CD4-positive, alpha-beta T cell (primary cell): ENCODE data around the gene ZNF445. TPM values are rescaled to one million over a fixed set of nuclear protein-coding genes. Genes with fewer than 3 reads are reported as not detected.

Experiments
- ATAC-seq: fragments of 200-7000 bp; cut with Tn5 transposase; one replicate; pipeline ENCODE4 v1.10.0; 2022; ENCODE audit warnings: mild to moderate bottlenecking; ENCODE audit not compliant: poor library complexity
- CTCF ChIA-PET: fragments of 350-600 bp; sonication (Branson Sonifier 250); formaldehyde crosslinking; loops from one replicate; lab custom pipeline; 2021; ENCODE audit warnings: antibody characterized with exemption, inconsistent platforms; lab: Charles Lee
- POLR2A ChIA-PET: fragments of 350-600 bp; sonication (Branson Sonifier 250); formaldehyde crosslinking; loops from one replicate; lab custom pipeline; 2021; ENCODE audit warnings: antibody characterized with exemption, inconsistent platforms; lab: Charles Lee
- DNase-seq, 14 experiments: peaks; one replicate each; pipeline ENCODE4 v3.0.0-alpha.2; 2013 to 2020; ENCODE audit warnings: mixed read lengths in 2 of 14
- H3K27ac ChIP-seq, 2 donors: one replicate each; pipeline versions ENCODE4 v1.5.1 to v1.7.0; 2013; ENCODE audit warnings: low read length in 2 of 2, low read depth in 1 of 2, mild to moderate bottlenecking in 1 of 2
- H3K27me3 ChIP-seq, 2 experiments: 1 replicate in 1 of 2; 2 replicates in 1 of 2; pipeline versions ENCODE4 v1.6.1 to v1.7.0; 2013; ENCODE audit warnings: low read length in 2 of 2, control low read depth in 1 of 2, mild to moderate bottlenecking in 1 of 2, moderate library complexity in 1 of 2; ENCODE audit not compliant: insufficient read depth in 2 of 2, control insufficient read depth in 1 of 2
- H3K36me3 ChIP-seq: one replicate; pipeline ENCODE4 v1.6.1; 2013; ENCODE audit warnings: low read length, control low read depth; ENCODE audit not compliant: insufficient read depth
- H3K4me1 ChIP-seq: one replicate; pipeline ENCODE4 v1.6.1; 2013; ENCODE audit warnings: low read length, control low read depth; ENCODE audit not compliant: insufficient read depth
- H3K4me3 ChIP-seq: one replicate; pipeline ENCODE4 v1.5.1; 2013; ENCODE audit warnings: mild to moderate bottlenecking, low read length, moderate library complexity
- H3K9me3 ChIP-seq, 2 experiments: 1 replicate in 1 of 2; 2 replicates in 1 of 2; pipeline versions ENCODE4 v1.6.1 to v1.7.0; 2013; ENCODE audit warnings: low read length in 2 of 2, mild to moderate bottlenecking in 2 of 2, control low read depth in 1 of 2, moderate library complexity in 1 of 2; ENCODE audit not compliant: control insufficient read depth in 1 of 2, insufficient read depth in 1 of 2
- H3K27ac Mint-ChIP-seq: one replicate; pipeline ENCODE4 v1.8.0; 2020; ENCODE audit warnings: mixed read lengths
- H3K27me3 Mint-ChIP-seq: one replicate; pipeline ENCODE4 v1.8.0; 2021; ENCODE audit warnings: mixed read lengths
- H3K36me3 Mint-ChIP-seq: one replicate; pipeline ENCODE4 v1.8.0; 2021; ENCODE audit warnings: low read depth, mixed read lengths
- H3K4me1 Mint-ChIP-seq: one replicate; pipeline ENCODE4 v1.8.0; 2021; ENCODE audit warnings: low read depth, mixed read lengths
- H3K4me3 Mint-ChIP-seq: one replicate; pipeline ENCODE4 v1.8.0; 2020; ENCODE audit warnings: mild to moderate bottlenecking, mixed read lengths
- H3K9me3 Mint-ChIP-seq: one replicate; pipeline ENCODE4 v1.8.0; 2020; ENCODE audit warnings: mixed read lengths
- intact Hi-C, 2 experiments: fragments of 100-400 bp; cut with DNase I in 1 of 2; cut with micrococcal nuclease in 1 of 2; formaldehyde crosslinking; loops; one replicate each; pipeline versions ENCODE4 v1.15.1 to v1.9.0; 2023 to 2025; cut with DNase I, micrococcal nuclease
- total RNA-seq, 174 experiments: library from RNA in 2 of 174; stranded (reverse) in 2 of 174; gene quantifications; one replicate each; pipeline ENCODE4 v1.2.3 and lab custom pipeline; 2021 to 2026
- TF ChIP-seq, protein P1 (sequence below): fragments of 200-600 bp; IDR thresholded peaks from one replicate; pipeline ENCODE4 v1.8.0; 2022; ENCODE audit warnings: antibody characterized with exemption, mild to moderate bottlenecking

The ZNF445 gene
- total RNA-seq, 2 experiments from 2014 or later: 6.1 to 6.6 TPM

DNA sequence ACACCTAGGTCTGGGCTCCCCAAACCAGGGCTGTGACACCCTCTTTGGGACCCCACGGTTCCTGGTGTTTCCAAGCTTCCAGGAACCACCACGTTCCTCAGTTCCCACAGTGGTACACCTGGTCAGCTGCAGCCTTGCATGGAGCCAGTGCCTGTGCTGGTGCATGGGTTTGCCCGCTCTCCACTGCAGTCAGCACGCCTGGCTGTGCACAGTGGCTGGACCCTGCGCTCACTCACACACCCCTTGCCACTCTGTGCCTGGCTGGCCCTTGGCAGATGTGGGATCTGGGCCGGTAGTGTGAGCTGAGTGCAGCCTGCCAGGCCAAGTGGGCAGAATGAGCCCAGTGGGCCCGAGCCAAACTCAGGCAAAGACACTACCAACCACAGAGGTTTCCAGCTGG, 90.1 kb downstream of the ZNF445 start:
- no peaks in the 10 kb centered on the region for H3K36me3 ChIP-seq
- DNase-seq (no peak), ATAC-seq (no peak)
- H3K36me3 Mint-ChIP-seq: peaks cover 18% of the 10 kb centered on the region
- H3K27me3 Mint-ChIP-seq: no peaks in the 10 kb centered on the region
- intact Hi-C loops: no loop called here
- H3K4me1 Mint-ChIP-seq: no peaks in the 10 kb centered on the region
- TF ChIP-seq, protein P1, sequence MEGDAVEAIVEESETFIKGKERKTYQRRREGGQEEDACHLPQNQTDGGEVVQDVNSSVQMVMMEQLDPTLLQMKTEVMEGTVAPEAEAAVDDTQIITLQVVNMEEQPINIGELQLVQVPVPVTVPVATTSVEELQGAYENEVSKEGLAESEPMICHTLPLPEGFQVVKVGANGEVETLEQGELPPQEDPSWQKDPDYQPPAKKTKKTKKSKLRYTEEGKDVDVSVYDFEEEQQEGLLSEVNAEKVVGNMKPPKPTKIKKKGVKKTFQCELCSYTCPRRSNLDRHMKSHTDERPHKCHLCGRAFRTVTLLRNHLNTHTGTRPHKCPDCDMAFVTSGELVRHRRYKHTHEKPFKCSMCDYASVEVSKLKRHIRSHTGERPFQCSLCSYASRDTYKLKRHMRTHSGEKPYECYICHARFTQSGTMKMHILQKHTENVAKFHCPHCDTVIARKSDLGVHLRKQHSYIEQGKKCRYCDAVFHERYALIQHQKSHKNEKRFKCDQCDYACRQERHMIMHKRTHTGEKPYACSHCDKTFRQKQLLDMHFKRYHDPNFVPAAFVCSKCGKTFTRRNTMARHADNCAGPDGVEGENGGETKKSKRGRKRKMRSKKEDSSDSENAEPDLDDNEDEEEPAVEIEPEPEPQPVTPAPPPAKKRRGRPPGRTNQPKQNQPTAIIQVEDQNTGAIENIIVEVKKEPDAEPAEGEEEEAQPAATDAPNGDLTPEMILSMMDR: no peak
- H3K4me3 ChIP-seq: no peak overlapping the region
- peaks cover 8 to 17% of the 10 kb centered on the region in 2 experiments for H3K9me3 ChIP-seq
- no peak overlapping the region for H3K4me3 Mint-ChIP-seq
- ChIA-PET POLR2A (no interaction called here), CTCF (no interaction called here)
- H3K4me1 ChIP-seq: no peaks in the 10 kb centered on the region
- peaks cover 3% of the 10 kb centered on the region for H3K9me3 Mint-ChIP-seq
- no peak overlapping the region for H3K27ac ChIP-seq
- no peaks in the 10 kb centered on the region for H3K27me3 ChIP-seq
- H3K27ac Mint-ChIP-seq: no peak overlapping the region

Other genes starting within 250 kb of the ZNF445 start
- not detected for gene TOPAZ1, start 235.8 kb downstream of the ZNF445 start, total RNA-seq
- gene TCAIM, start 138.9 kb downstream of the ZNF445 start, total RNA-seq: 1 to 10 TPM; 2.9 to 4.2 TPM
- under 1 TPM; 0.20 to 0.49 TPM for gene ZKSCAN7, start 77.5 kb upstream of the ZNF445 start, total RNA-seq
- under 1 TPM; 0.03 to 0.05 TPM for gene ZNF660, start 107.3 kb upstream of the ZNF445 start, total RNA-seq
- gene ZNF197, start 147.4 kb upstream of the ZNF445 start, total RNA-seq: 1 to 10 TPM; 3.2 to 3.5 TPM
- under 1 TPM; 0.52 to 0.59 TPM for gene ZNF35, start 171.1 kb upstream of the ZNF445 start, total RNA-seq
- gene ZNF502, start 235.0 kb upstream of the ZNF445 start, total RNA-seq: 1 to 10 TPM; 1.9 to 2.7 TPM